SIG-M5 (cell line): ENCODE measurements around the gene IL1RAP.

Source experiments
- DNase-seq: peaks from one replicate; lab custom pipeline; 2025; lab: John Stamatoyannopoulos, UW

The IL1RAP gene

DNA sequence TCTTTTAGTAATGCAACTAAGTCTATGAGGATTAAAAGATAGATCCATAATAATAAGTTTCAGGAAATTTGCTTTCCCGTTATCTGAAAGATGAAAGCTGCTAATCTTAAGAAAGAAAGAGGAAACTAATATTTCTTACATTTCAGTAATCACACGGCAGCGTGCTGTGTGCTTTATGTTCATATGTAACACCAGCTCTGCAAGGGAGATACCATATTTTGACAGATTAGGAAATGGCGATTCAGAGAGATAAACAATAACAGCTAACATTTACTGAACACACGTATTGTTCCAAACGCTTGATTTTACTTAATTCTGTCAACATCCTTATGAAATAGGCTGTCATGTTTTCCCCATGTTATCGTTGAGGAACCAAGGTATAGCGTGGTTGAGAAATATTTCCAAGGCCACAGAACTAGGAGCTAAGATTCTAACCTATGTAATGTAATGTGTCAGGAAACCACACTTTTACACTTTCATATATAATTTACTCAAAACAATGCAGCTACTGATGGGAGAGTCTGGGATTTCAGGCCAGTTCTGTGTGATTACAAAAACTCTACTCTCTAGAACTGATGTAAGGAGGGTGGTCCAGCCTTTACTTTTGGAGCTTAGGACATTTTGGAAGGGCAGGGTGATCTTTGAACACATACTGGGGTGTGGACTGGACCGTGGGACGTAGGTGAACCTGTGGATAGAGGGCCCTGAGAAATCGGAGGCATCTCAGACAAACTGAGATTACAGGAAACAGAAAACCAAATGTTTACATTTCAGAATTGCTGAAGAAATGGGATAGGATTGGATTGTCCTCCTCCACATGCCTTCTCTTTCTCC lies 100.6 kb downstream of the IL1RAP start:
- DNase-seq, result no peak

DNA sequence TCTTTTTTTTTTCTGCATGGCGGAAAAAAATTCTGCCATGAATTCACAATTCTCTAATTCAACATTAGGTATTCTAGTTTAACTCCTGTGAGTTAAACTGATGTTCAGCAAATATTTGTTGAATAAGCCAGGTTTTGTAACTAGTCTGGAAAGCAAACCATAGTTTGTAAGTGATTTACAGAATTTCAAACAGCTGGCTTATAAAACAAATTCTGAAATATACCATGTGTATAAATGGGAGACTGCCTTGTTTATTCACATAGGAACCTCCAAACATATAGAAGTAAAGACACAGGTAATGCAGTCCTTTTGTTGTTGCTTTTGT lies 101.1 kb downstream of the IL1RAP start:
- no peak for DNase-seq

- no peak for DNase-seq
These were observed 101.7 kb downstream of the IL1RAP start for GRCh38 chr3:190615607-190616006.

DNA sequence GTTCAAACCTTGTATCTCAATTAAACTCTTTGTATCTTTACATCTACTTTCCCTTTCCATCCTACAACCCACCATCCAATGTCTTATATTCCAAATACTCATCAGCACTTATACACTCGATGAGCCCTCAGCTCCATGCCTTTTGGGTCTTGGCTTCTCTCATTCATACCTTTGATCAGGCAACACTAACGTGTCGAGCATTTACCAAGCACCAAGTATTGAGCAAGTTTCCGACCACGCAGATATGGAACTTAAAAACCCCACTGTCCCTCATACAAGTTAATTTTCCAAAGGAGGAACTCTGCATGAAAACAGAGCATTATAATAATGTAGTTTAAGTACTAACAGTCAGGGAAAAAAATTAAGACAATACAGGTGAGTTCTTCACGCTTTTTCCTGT lies 102.8 kb downstream of the IL1RAP start:
- DNase-seq, result no peak

DNA sequence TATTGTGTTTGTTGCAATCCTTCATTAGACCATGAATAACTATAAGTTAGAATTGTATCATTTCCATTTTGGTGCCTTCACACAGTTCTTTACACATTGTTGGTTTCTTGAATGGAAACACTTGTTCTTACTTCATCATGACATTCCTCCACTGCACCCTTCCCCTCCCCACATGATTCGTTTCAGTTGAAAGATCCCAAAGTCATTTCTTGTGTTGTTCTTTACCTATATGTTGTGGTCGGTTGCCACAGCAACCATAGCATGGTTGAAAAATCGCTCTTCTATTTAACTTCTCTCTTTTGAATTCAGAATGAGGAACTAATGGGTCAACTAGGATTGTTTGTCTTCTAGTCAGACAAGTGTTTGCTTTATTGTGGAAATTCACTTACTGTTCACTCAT lies 103.3 kb downstream of the IL1RAP start:
- DNase-seq, result peak; percentile 94

DNA sequence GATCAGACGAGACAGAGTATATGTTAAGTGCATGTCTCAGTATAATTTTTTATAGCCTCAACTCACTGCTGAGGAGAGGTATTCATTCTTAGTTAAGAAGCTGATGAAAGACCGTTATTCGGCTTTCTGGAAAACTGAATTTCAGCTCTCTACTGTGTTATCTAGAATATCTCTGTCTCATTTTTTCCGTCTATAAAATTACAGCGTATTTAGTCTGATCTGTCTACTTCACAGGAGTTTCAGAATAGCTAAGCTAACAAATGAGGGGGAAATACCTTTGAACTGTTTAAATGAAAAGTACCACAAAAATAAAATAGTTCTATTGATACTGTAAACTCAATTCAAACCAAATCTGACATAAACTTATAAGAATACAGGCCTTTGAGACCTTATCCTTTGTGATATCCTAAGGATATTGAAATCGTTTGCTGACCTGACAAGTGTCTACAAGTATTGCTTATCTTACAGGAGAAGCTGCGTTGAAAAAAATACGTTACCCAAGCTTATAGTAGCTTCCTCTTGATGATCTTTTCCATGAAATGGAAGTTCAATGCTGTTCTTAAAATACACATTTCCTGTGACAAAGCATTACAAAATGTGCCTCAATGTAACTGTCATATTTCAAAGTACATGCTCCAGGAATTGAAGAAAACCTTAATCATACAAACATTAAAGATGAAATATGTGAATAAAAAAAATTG lies 104.6 kb downstream of the IL1RAP start:
- peak; percentile 37 for DNase-seq

DNA sequence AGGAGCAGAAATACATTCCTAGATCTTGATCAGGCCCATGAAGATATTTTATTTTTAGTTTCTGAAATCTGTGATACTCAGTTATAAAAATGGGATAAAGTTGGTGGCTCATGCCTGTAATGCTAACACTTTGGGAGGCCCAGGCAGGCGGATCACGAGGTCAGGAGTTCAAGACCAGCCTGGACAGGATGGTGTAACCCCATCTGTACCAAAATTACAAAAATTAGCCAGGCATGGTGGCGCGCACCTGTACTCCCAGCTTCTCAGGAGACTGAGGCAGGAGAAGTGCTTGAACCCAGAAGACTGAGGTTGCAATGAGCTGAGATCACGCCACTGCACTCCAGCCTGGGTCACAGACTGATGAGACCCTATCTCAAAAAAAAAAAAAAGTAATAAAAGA lies 105.5 kb downstream of the IL1RAP start:
- DNase-seq, result no peak

GRCh38 chr3:190619761-190620160 lies 105.9 kb downstream of the IL1RAP start:
- no peak for DNase-seq

DNA sequence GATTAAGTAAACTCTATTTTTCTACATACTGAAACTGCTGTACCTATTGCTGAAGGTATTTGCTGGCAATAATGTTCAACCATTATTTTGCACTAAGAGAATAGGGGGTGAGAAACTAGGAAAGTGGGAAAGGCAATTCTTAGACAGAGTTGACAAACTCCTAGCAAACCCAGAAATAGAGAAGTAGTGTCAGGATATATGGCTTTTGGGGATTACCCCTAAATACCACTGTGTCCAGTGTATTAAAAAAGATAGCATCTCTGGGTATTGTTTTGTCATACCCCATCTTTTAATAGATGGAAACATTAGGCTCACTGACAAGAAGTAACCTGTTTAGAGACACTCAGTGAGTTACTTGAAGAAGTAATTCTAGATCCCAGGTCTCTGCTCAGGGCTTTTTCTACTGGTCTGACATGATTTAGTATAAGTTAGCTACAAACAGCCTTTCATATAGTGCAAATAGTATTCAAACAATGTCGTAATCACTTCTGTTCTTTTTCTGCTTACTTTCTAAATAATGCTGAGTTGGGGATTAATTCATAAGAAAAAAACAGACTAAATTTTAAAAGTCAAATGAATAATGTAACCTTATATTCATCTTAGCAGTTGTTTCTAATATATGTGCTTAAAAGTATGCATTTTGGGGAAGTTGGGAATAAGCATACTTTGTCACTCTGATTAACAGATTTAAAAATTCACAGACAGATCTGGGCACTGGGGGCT lies 107.2 kb downstream of the IL1RAP start:
- no peak for DNase-seq

- DNase-seq, result no peak
These were observed 108.0 kb downstream of the IL1RAP start for GRCh38 chr3:190621927-190622326.

DNA sequence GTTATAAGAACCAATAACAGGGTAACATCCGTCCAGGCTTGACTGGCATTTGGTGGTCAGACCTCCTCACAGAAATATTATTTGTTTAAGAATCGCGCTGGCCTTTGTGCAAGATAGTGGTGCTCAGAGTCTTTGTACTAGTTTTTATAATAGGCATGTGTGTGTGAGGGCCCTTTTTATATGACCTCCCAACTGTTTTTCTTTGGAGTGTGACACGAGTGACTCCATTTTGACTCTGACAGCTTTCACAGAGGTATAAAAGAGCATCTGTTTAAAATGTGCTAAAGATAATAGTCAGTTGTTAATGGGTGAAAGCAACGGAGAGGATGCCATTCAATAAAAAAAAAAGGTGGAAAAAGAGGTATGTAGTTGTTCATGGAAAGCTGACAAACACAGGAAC lies 110.4 kb downstream of the IL1RAP start:
- no peak for DNase-seq

DNA sequence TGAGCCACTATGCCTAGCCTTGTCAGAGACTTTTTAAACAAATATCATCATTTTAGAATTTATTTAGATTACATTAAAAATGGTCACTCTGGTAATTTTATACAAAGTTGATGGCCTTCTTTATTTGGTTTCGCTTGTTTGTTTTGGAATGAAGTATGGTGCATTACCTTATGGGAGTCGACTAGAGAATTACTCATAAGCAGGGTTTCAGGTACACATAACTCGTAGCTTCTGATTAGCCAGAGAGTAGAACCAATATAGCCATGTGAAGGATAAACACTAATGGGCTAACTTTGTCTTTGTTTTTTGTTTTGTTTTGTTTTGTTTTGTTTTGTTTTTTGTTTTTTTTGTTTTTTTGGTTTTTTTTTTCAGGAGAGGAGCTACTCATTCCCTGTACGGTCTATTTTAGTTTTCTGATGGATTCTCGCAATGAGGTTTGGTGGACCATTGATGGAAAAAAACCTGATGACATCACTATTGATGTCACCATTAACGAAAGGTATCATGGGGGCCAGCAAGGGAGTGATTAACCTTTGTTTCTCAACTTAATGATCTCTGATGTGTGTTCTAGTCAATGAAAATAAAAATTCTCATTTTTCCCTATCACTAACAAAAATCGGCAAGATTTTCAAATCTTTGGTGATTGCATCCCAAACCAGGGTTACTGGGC lies 113.2 kb downstream of the IL1RAP start:
- no peak for DNase-seq

DNA sequence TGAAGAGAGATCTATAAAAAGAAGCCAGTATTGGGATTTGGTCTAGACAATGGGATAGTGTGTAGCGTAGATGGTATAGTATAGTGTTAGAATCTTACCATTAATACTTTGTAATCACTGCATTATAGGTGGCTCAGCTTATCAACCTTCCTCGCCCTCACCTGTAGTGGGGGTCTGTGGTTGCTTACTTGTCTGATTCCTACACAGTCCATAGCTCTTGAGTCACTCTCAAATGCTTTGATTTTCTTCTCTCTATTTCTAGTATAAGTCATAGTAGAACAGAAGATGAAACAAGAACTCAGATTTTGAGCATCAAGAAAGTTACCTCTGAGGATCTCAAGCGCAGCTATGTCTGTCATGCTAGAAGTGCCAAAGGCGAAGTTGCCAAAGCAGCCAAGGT lies 115.2 kb downstream of the IL1RAP start:
- no peak for DNase-seq

DNA sequence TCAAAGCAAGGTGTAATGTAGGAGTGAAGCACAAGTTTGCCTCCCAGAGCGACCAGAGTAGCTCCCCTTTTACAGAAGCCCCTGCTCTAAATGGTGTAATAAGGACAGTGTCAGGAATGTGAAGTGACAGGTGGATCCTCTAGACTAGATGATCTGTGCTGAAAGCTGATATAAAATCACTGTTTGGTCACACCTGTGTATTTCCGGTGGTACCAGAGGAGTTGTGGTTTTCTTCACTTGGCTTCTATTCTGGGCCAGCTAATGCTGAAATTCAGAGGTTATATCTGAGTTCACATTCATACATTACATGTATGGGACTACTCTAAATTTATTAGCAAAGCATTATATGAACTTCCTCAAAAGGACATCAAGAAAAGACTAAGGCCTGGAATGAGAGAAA lies 117.4 kb downstream of the IL1RAP start:
- no peak for DNase-seq

DNA sequence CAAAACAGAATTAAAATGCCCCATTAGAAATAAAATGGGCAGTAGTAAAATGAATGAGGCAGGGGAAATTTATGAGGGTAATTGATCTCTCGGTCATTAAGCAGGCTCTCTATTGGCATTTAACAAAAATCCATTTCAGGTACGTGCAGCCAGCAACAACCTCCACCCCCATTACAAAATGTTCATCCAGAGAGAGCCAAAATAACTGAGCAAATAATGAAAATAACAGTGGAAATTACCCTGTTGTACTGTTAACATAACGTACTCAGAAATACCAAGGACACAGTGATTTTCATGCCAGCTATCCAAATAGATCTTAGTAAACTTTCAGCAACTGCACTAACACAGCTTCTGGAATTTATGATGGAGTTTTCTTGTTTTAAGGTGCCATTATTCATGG lies 127.7 kb downstream of the IL1RAP start:
- no peak for DNase-seq

DNA sequence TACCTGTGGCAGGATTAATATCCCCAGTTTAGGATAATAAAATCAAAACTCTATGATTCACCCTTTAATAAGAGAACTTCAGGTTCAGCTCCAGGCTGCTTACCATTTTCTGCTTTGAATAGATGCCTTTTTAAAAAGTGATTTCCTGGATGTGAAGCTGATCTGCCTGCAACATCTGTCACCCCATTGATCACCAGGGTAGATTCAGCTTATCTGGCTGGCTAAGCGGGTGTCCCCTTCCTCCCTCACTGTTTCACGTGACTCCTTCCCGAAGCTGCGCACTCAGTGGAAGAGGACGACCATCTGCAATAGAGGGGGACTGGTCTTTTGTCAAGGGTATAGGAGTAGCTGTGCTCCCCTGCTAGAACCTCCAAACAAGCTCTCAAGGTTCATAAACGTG lies 128.1 kb downstream of the IL1RAP start:
- no peak for DNase-seq

GRCh38 chr3:190644035-190644434 lies 130.2 kb downstream of the IL1RAP start:
- DNase-seq, result no peak

GRCh38 chr3:190644766-190645165 lies 130.9 kb downstream of the IL1RAP start:
- no peak for DNase-seq

- no peak for DNase-seq
These were observed 132.1 kb downstream of the IL1RAP start for GRCh38 chr3:190645932-190646460.

DNA sequence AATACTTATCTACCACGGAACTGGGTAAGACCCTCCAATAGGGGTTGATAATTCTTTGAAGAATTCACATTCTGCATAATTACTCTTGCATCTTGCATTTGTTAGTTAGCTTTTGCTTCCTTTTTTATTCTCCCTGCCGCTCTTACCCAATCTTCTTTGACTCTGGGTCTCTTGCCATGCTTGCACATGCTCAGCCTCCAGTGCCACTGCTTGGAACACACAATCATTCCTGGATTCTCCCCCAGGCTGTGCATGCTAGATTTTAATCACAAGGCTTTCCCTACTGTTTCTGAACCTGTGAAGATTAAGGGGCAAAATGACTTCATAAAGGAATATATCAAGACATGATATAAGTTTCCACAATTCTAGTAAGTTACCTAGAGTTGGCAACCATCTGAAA lies 133.1 kb downstream of the IL1RAP start:
- DNase-seq, result no peak

DNA sequence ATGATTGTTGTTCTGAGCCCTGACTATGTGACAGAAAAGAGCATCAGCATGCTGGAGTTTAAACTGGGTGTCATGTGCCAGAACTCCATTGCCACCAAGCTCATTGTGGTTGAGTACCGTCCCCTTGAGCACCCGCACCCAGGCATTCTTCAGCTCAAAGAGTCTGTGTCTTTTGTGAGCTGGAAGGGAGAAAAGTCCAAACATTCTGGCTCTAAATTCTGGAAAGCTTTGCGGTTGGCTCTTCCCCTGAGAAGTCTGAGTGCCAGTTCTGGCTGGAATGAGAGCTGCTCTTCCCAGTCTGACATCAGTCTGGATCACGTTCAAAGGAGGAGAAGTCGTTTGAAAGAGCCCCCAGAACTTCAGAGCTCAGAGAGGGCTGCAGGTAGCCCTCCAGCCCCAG lies 142.0 kb downstream of the IL1RAP start:
- no peak for DNase-seq

DNA sequence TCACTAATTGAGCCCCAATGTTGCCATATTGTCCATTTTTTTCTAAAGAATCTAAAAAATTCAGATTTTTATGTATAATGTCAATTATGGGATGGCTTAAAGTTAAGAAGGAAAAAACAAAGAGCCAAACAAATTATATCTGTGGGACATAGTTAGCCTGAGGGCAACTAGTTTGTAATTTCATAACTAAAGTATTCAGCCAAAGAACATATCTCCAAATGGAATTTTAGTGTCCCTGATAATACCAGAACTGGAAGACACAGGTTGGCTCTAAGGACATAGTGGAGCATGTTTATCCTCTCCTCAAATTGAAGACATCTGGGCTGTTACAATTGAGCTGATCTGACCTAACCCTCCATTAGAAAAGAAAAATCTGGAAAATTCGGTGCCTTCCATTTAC lies 144.2 kb downstream of the IL1RAP start:
- no peak for DNase-seq
